CD4-positive, alpha-beta T cell treated with Interleukin-21 for 1 hour (primary cell): ENCODE data around the gene SAMD4B.

Experiments
- DNase-seq: peaks from one replicate; pipeline ENCODE4 v3.0.0-alpha.2; 2020

The SAMD4B gene

GRCh38 chr19:39428283-39429112 lies 86.3 kb downstream of the SAMD4B start:
- DNase-seq, result peak; percentile 20

- peak; percentile 88 for DNase-seq
These were observed 88.7 kb downstream of the SAMD4B start for GRCh38 chr19:39430675-39431593.

- no peak for DNase-seq
These were observed 90.4 kb downstream of the SAMD4B start for GRCh38 chr19:39432677-39433025.

- no peak for DNase-seq
These were observed 91.4 kb downstream of the SAMD4B start for GRCh38 chr19:39433480-39434079.

DNA sequence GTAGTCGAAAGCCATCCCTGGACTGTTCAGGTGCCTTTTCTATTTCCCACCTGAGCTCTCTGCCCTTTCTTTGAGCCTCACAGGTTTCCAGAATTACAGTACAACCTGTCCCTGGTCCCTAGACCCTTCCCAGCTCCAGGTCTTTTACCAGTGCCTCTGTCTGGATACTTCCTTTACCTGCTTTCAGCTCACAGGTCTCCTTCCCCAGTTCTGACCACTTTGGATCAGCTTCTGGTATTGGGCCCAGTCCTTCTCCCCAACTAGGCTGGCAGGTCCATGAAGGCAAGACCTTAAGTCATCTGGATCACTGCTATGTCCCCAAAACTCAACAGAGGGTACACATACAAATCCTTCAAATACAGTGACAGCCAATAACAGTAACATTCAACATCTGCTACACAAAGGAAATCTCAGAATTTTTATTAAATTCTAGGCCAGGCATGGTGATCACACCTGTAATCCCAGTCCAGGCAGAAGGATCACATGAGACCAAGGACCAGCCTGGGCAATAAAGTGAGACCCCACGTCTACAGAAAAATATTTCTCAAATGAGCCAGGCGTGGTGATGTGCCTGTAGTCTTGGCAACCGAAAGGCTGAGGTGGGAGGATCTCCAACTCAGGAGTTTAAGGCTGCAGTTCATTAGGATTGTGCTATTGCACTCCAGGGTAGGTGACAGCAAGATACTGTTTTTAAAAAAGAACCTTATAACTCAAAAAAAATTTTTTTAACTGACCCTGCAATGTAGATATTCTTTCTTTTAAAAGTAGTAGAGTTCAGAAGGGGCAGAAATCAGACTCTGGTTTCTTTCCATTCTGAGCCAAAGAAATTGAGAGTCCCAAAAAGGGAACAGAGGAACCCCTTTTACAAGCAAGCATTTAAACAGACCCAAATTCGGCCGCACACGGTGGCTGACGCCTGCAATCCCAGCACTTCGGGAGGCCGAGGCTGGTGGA lies 92.2 kb downstream of the SAMD4B start:
- no peak for DNase-seq
